Activated CD4-positive, alpha-beta T cell treated with anti-CD3 and anti-CD28 coated beads, Interleukin-2, amount 10 ng/mL, durations not matched to agents 24 days and 14 days (primary cell): Measurements from ENCODE around the gene RHBDD1. TPM values are rescaled to one million over a fixed set of nuclear protein-coding genes. Genes with fewer than 3 reads are reported as not detected.
A peak's percentile ranks its signal among the peaks of the same experiment; 100 is the strongest.

Experiments
- DNase-seq: peaks from one replicate; pipeline ENCODE4 v3.0.0; 2022
- H3K27ac Mint-ChIP-seq: one replicate; pipeline ENCODE4 v1.8.0; 2022; ENCODE audit warnings: mild to moderate bottlenecking, mixed read lengths
- H3K27me3 Mint-ChIP-seq: one replicate; pipeline ENCODE4 v1.8.0; 2022; ENCODE audit warnings: mixed read lengths
- H3K36me3 Mint-ChIP-seq: one replicate; pipeline ENCODE4 v1.8.0; 2022; ENCODE audit warnings: low read depth, mild to moderate bottlenecking, mixed read lengths
- H3K4me1 Mint-ChIP-seq: one replicate; pipeline ENCODE4 v1.8.0; 2021; ENCODE audit warnings: mixed read lengths
- H3K4me3 Mint-ChIP-seq: one replicate; pipeline ENCODE4 v1.8.0; 2022; ENCODE audit warnings: mild to moderate bottlenecking, moderate library complexity, mixed read lengths
- H3K9me3 Mint-ChIP-seq: one replicate; pipeline ENCODE4 v1.8.0; 2021; ENCODE audit warnings: mixed read lengths
- intact Hi-C: fragments of 100-400 bp; cut with micrococcal nuclease; formaldehyde crosslinking; loops from one replicate; pipeline ENCODE4 v1.15.1; 2023
- total RNA-seq: library from RNA; stranded (reverse); gene quantifications from 2 replicates; pipeline ENCODE4 v1.2.3, GENCODE V29; 2022

The RHBDD1 gene
- total RNA-seq, 1 donor from 2014 or later: 41.3 TPM

- intact Hi-C loops: no loop called here
- peaks cover 7% of the 10 kb centered on the region for H3K9me3 Mint-ChIP-seq
- no peak overlapping the region for H3K27ac Mint-ChIP-seq
- no peak for DNase-seq
- H3K4me1 Mint-ChIP-seq: peaks cover 17% of the 10 kb centered on the region
- no peaks in the 10 kb centered on the region for H3K27me3 Mint-ChIP-seq
- peaks cover 51% of the 10 kb centered on the region for H3K36me3 Mint-ChIP-seq
- no peak overlapping the region for H3K4me3 Mint-ChIP-seq
Measured at GRCh38 chr2:226869371-226869770, 33.5 kb downstream of the RHBDD1 start.

GRCh38 chr2:226873051-226873620, 37.3 kb downstream of the RHBDD1 start:
- no peak overlapping the region for H3K4me3 Mint-ChIP-seq
- peaks cover 7% of the 10 kb centered on the region for H3K9me3 Mint-ChIP-seq
- intact Hi-C loops: no loop called here
- no peak for DNase-seq
- peaks cover 49% of the 10 kb centered on the region for H3K36me3 Mint-ChIP-seq
- H3K4me1 Mint-ChIP-seq: peaks cover 17% of the 10 kb centered on the region
- no peaks in the 10 kb centered on the region for H3K27me3 Mint-ChIP-seq
- peak overlapping the region; percentile 67 for H3K27ac Mint-ChIP-seq

- intact Hi-C loops: no loop called here
- no peaks in the 10 kb centered on the region for H3K27me3 Mint-ChIP-seq
- peaks cover 15% of the 10 kb centered on the region for H3K4me1 Mint-ChIP-seq
- H3K36me3 Mint-ChIP-seq: peaks cover 48% of the 10 kb centered on the region
- no peak for DNase-seq
- no peak overlapping the region for H3K4me3 Mint-ChIP-seq
- peak overlapping the region; percentile 67 for H3K27ac Mint-ChIP-seq
- H3K9me3 Mint-ChIP-seq: peaks cover 7% of the 10 kb centered on the region
Measured at GRCh38 chr2:226873826-226874225, 38.0 kb downstream of the RHBDD1 start.

GRCh38 chr2:226874749-226875148, 38.9 kb downstream of the RHBDD1 start:
- Mint-ChIP-seq H3K36me3 (peaks cover 44% of the 10 kb centered on the region), H3K27me3 (no peaks in the 10 kb centered on the region), H3K4me3 (no peak overlapping the region), H3K4me1 (peaks cover 15% of the 10 kb centered on the region), H3K27ac (no peak overlapping the region), H3K9me3 (peaks cover 7% of the 10 kb centered on the region)
- DNase-seq: no peak
- intact Hi-C loops: no loop called here

- H3K4me3 Mint-ChIP-seq: no peak overlapping the region
- H3K4me1 Mint-ChIP-seq: peaks cover 15% of the 10 kb centered on the region
- H3K27me3 Mint-ChIP-seq: no peaks in the 10 kb centered on the region
- H3K9me3 Mint-ChIP-seq: peaks cover 7% of the 10 kb centered on the region
- DNase-seq: no peak
- peak overlapping the region; percentile 12 for H3K27ac Mint-ChIP-seq
- intact Hi-C loops: no loop called here
- peaks cover 43% of the 10 kb centered on the region for H3K36me3 Mint-ChIP-seq
Measured at GRCh38 chr2:226875438-226876225, 39.8 kb downstream of the RHBDD1 start.

GRCh38 chr2:226877491-226877890, 41.6 kb downstream of the RHBDD1 start:
- Mint-ChIP-seq H3K9me3 (peaks cover 7% of the 10 kb centered on the region), H3K4me3 (no peak overlapping the region), H3K27ac (no peak overlapping the region), H3K4me1 (peaks cover 15% of the 10 kb centered on the region), H3K27me3 (no peaks in the 10 kb centered on the region), H3K36me3 (peaks cover 40% of the 10 kb centered on the region)
- DNase-seq: no peak
- intact Hi-C loops: no loop called here

DNA sequence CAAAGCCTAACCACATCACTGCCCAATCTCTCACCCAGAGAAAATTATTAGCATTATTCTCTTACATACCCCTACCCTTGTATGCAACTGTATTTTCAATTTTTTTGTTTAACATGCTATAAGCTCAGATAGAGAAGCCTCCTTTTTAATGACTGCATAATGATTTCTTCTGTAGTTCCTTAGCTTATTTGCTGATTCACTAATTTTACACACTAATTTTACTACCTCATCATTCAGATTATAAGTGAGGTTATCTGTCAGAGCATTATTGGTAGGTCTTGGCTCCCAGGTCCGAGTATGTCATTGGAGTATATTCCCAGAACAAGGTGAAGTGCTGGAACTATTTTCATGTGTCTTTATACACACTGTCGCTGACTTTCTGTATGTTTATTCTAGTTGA, 45.4 kb downstream of the RHBDD1 start:
- intact Hi-C loops: no loop called here
- no peak for DNase-seq

GRCh38 chr2:226882606-226883005, 46.8 kb downstream of the RHBDD1 start:
- H3K4me1 Mint-ChIP-seq: peaks cover 2% of the 10 kb centered on the region
- H3K9me3 Mint-ChIP-seq: no peaks in the 10 kb centered on the region
- H3K27me3 Mint-ChIP-seq: no peaks in the 10 kb centered on the region
- H3K36me3 Mint-ChIP-seq: peaks cover 19% of the 10 kb centered on the region
- intact Hi-C loops: no loop called here
- no peak for DNase-seq
- H3K4me3 Mint-ChIP-seq: no peak overlapping the region
- no peak overlapping the region for H3K27ac Mint-ChIP-seq

More for the DNA sequence above, 45.4 kb downstream of the RHBDD1 start:
- Mint-ChIP-seq H3K27me3 (no peaks in the 10 kb centered on the region), H3K4me3 (no peak overlapping the region), H3K27ac (no peak overlapping the region), H3K9me3 (no peaks in the 10 kb centered on the region), H3K36me3 (peaks cover 20% of the 10 kb centered on the region), H3K4me1 (peaks cover 2% of the 10 kb centered on the region)

DNA sequence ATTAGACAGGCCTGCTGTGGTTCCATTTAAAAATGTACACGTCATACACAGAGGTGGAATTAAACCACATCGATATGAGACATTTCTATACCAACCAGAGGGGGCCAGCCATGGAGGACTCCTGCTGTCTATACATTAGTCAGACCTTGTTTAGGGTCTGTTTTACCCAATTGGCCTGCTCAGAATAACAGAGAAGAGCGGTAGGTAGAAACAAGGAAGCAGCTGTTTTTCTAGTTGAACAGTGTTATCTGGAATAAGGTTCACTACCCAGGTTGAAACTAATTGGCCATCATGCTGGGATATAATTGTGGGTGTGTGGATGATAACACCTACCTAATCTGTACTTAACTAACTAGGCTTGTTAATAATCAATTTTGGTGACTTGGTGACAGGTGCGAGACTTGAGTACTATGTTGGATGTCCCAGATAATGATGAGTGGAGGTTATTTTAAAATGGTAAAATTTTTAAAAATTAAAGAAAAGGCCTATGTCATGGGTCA, 47.5 kb downstream of the RHBDD1 start:
- Mint-ChIP-seq H3K27me3 (no peaks in the 10 kb centered on the region), H3K36me3 (peaks cover 15% of the 10 kb centered on the region), H3K4me1 (peaks cover 2% of the 10 kb centered on the region), H3K4me3 (no peak overlapping the region), H3K9me3 (no peaks in the 10 kb centered on the region), H3K27ac (no peak overlapping the region)
- DNase-seq: no peak
- intact Hi-C loops: no loop called here

GRCh38 chr2:226884166-226884565, 48.3 kb downstream of the RHBDD1 start:
- no peaks in the 10 kb centered on the region for H3K9me3 Mint-ChIP-seq
- peaks cover 12% of the 10 kb centered on the region for H3K36me3 Mint-ChIP-seq
- no peaks in the 10 kb centered on the region for H3K27me3 Mint-ChIP-seq
- H3K4me3 Mint-ChIP-seq: no peak overlapping the region
- H3K27ac Mint-ChIP-seq: no peak overlapping the region
- H3K4me1 Mint-ChIP-seq: peaks cover 2% of the 10 kb centered on the region
- DNase-seq: no peak
- intact Hi-C loops: no loop called here

DNA sequence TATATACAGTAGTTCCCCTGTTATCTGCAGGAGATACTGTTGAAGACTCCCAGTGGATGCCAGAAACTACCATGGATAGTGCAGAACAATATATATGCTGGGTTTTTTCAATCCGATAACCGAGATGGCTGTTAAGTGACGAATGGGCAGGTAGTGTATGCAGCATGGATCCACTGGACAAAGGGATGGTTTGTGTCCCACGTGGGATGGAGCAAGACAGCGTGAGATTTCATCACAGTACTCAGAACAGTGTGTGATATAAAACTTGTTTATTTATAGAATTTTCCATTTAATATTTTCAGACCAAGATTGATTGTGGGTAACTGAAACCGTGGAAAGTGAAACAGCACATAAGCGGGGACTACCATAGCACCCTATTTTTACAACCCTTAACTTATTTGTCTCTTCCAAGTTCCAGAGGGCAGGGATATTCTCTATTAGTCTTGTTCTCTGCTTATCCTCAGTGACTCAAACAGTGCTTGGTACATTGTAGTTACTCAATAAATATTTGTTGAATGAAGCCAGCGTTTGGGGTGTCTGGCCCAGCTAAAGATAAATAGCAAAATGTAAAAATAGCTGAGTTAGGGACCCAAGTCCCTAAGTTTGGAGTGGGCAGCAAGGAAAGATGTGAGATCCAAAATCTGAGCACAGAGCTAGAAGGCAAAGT, 50.0 kb downstream of the RHBDD1 start:
- no peaks in the 10 kb centered on the region for H3K27me3 Mint-ChIP-seq
- no peak overlapping the region for H3K27ac Mint-ChIP-seq
- no peak overlapping the region for H3K4me3 Mint-ChIP-seq
- H3K9me3 Mint-ChIP-seq: no peaks in the 10 kb centered on the region
- H3K4me1 Mint-ChIP-seq: peaks cover under 1% of the 10 kb centered on the region
- intact Hi-C loops: no loop called here
- DNase-seq: no peak
- peaks cover 6% of the 10 kb centered on the region for H3K36me3 Mint-ChIP-seq

- Mint-ChIP-seq H3K4me1 (no peaks in the 10 kb centered on the region), H3K27ac (no peak overlapping the region), H3K36me3 (peaks cover 4% of the 10 kb centered on the region), H3K27me3 (no peaks in the 10 kb centered on the region), H3K9me3 (no peaks in the 10 kb centered on the region), H3K4me3 (no peak overlapping the region)
- intact Hi-C loops: no loop called here
- DNase-seq: no peak
Measured at GRCh38 chr2:226887940-226888339, 52.1 kb downstream of the RHBDD1 start.

DNA sequence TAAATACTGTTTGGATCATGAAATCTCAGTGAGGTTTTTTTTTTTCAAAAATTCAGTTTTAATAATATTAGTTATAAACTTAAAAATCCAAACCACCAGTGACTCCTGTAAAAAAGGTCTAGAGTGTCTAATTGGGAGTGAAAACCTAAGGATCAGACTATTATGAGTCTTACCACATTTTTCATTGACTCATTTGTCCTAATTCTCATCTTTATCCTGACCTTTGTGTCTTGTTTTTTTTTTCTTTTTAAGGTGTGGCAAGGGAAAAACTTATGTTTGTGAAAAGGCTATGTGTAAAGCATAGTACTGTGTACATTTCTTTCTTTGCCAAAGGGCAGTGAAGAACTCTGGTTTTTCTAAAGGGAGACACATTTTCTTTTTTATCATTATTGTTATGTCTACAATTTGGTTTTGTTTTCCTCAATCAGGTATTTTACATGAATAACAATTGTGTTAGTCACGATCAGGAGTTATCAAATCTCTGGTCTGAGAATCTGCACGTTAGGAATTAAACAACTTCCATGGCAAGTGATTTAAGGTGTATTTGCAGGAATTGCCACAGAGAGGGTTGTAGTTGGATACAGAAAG, 52.6 kb downstream of the RHBDD1 start:
- H3K9me3 Mint-ChIP-seq: no peaks in the 10 kb centered on the region
- no peaks in the 10 kb centered on the region for H3K27me3 Mint-ChIP-seq
- H3K4me3 Mint-ChIP-seq: no peak overlapping the region
- no peak overlapping the region for H3K27ac Mint-ChIP-seq
- intact Hi-C loops: no loop called here
- H3K36me3 Mint-ChIP-seq: peaks cover 5% of the 10 kb centered on the region
- DNase-seq: no peak
- no peaks in the 10 kb centered on the region for H3K4me1 Mint-ChIP-seq

- no peaks in the 10 kb centered on the region for H3K27me3 Mint-ChIP-seq
- H3K9me3 Mint-ChIP-seq: no peaks in the 10 kb centered on the region
- H3K4me1 Mint-ChIP-seq: no peaks in the 10 kb centered on the region
- no peak overlapping the region for H3K4me3 Mint-ChIP-seq
- H3K27ac Mint-ChIP-seq: no peak overlapping the region
- intact Hi-C loops: no loop called here
- DNase-seq: no peak
- peaks cover 4% of the 10 kb centered on the region for H3K36me3 Mint-ChIP-seq
Measured at GRCh38 chr2:226888971-226889370, 53.1 kb downstream of the RHBDD1 start.
